GM19240 (cell line): ENCODE results near the gene SPATC1L.

Experiments
- DNase-seq: peaks from one replicate; pipeline ENCODE4 v3.0.0; 2011; ENCODE audit warnings: low spot score; ENCODE audit not compliant: insufficient read length

SPATC1L gene

DNA sequence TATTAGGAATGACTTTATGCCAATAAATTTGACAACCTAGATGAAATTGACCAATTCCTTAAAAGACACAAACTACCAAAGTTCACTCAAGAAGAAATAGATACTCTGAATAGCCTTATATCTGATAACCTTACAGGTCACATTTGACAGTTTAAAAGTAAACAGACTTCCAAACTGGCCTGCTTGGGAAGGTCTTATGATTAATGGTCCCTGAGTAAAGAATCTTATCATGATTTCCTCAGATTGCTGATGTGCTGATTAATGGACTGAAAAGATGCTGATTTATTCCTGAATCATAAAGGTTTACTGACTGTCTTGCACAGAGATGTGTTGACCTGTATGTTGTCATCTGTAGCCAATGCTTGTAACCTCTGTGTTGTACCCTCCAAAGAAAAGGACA, 19.2 kb downstream of the SPATC1L start:
- no peak for DNase-seq

DNA sequence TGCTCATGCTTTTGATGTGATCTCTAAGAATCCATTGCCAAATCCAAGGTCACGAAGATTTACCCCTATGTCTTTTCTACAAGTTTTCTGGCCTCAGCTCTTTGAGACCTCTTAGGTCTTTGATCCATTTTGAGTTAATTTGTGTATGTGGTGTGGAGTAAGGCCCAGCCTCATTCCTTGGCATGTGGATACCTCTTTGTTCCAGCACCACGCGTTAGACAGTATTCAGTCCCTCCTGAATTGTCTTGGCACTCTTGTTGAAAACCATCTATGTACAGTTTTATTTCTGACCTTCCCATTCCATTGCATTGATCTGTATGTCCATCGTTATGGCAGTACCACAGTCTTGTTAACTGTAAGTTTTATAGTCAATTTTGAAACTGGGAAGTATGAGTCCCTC, 20.9 kb downstream of the SPATC1L start:
- no peak for DNase-seq

- DNase-seq = no peak
Measured at GRCh38 chr21:46161633-46162592, 22.3 kb downstream of the SPATC1L start.

DNA sequence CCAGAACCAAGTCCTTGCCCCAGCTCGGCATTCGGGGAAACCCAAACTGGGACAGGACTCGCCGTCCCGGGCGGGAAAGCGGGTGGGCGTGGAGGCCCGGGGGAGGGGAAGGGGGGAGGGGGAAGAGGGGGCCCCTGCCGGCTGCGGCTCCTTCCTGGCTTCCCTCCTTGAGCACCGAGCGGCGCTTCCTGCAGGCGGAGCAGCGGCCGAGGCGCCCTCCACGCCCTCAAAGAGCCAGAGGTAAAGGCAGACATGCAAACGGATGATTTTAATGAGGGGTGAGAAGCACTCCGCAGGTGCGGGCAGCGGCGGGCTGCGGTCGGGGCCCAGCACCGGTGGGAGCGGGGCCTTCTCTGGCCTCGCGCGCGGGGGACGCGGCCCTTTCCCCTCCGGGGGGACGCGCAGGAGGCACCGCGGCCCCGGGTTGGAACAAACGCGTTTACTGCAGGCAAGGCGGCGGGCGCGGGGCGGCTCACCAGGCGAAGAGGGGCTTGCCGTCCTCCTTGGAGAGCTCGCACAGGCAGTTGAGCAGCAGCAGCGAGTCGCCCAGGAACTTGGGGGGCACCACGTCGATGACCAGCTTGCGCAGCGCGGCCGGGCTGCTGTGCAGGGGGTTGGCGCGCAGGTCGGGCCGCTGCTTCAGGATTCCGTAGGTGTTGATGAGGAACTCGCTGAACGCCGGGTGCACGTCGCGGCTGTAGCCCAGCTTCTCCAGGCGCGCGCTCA, 23.2 kb downstream of the SPATC1L start:
- DNase-seq = no peak

DNA sequence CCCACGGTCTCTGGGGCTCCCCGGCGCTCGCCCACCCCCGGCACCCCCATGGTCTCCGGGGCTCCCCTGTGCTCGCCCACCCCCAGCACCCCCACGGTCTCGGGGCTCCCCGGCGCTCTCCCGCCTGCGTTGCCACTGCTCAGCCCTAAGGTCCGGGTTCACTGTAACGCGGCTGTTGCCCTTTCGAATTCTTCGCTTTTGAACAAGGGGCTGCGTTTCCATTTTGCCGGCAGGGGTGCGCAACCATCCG, 23.7 kb downstream of the SPATC1L start:
- DNase-seq = no peak

- DNase-seq = no peak
Measured at GRCh38 chr21:46159841-46160656, 24.2 kb downstream of the SPATC1L start.

GRCh38 chr21:46159390-46159789, 24.9 kb downstream of the SPATC1L start:
- DNase-seq = no peak

- no peak for DNase-seq
Measured at GRCh38 chr21:46158666-46159300, 25.5 kb downstream of the SPATC1L start.

DNA sequence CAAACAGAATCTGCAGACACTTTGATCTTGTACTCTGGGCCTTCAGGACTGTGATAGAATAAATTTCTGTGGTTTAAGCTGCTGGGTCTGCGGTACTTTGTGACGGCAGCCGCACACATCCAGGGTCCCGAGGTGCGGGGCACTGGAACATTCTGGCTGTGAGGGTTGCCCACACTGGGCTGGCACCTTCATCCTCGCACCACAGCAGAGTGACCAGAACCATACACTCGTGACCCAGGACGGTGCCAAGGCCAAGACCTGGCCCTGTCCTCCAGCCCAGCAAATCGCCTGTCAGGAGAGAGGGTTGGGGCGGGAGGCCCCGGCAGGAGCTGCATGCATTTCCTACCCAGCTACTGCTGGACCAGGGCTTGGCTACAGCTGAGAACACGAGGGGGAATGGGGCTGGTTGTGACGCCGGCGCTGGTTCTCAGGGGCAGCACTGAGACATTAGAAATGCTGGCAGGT, 26.2 kb downstream of the SPATC1L start:
- no peak for DNase-seq

GRCh38 chr21:46157396-46157986, 26.8 kb downstream of the SPATC1L start:
- DNase-seq = no peak

- no peak for DNase-seq
Measured at GRCh38 chr21:46156678-46157077, 27.6 kb downstream of the SPATC1L start.

DNA sequence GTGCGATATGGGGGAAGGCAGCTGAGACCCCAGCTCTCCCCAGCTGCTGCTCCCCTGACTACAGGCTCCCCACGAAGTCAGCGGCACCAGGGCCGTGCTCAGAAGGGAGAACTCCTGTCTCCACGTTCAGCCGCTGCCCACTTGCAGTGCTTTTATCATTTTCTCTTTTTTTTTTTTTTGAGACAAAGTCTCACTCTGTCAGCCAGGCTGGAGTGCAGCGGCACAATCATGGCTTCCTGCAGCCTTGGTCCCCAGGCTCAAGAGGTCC, 27.9 kb downstream of the SPATC1L start:
- no peak for DNase-seq

GRCh38 chr21:46155514-46156377, 28.5 kb downstream of the SPATC1L start, which contains the start of gene FTCD:
FTCD (minus strand) TSS chr21:46155579; CDS start chr21:46155523, 56 bp downstream.
- no peak for DNase-seq

DNA sequence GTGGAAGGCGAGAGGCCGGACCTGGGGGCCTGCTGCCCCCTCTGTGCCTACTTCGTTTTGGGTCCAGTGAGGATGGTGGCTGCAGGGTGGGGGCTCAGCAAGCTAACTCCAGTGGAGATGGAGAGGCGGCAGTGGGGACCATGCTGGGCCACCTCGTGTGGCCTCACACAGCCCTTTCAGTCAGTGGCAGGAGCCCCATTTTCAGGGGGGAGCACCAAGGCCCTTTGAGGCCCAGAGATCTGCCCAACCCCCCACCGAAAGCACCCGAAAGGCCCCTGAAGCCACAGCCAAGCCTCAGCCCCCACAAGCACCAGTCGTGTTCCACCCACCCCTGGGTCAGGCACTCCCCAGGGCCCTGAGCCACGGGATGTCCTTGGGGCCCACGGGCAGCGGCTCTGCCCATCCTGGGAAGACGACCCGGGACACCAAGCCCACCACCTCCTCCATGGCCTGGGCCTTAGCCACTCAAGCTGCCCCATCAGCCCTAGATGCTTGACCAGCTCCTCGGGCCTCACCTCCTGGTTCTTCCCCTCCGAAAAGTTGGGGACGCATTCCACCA, 29.2 kb downstream of the SPATC1L start:
- DNase-seq = no peak

GRCh38 chr21:46154155-46154954, 29.9 kb downstream of the SPATC1L start:
- no peak for DNase-seq

DNA sequence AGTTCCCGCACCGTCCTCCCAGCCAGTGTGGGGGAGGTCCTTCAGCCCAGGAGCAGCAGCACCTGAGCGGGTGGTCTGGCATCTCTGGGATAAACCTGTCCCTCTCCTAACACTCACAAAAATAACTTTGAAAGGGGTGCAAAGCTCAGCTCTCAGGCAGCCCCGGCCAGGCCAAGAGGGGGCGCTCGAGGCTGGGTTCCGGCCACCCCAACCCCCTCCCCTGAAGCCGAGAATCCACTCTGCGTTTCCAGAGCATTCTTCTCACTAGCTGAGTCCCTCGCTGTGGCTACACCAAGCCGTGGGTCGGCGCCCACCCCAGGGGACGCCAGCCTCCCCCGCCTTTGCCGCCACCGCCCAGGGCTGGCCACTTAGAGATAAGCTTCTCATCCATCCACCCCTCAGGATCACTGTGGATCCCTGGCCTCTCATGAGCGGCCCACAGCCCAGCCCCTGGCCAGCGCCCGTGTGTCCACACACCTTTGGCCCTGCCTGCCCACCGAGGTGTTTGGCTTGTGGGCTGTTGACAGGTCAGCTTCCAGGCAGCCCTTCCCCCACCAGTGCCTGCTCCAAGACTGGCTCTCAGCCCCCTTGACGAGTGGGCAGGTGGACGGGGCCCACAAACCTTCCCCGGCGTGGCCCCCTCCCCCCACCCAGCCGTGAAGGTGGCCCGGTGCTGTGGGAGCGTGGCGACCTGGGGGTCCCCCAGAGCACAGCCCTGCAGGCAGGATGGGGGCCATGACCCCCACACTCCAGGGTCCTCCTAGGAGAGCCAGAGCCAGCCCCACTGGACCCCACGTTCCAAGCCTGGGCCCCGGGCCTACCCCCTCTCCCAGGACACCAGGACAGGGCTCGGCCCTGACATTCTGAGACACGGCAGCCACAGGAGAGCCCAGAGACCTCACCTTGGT, 30.8 kb downstream of the SPATC1L start:
- DNase-seq = no peak

DNA sequence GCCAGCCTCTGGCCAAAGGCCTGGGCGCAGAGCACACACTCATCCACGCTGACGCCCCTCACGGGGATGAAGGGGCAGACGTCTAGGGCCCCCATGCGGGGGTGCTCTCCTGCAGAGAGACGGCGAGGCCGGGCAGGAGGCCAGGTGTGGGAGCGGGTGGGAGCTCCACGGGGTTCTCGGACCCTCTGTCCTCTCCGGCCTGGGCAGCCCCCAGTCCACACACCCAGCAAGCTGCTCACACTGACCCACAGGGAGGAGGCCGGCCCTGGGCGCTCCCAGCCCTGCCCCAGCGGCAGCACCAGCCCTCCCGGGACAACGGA, 31.4 kb downstream of the SPATC1L start:
- no peak for DNase-seq
